Fibroblast of pulmonary artery (primary cell): ENCODE measurements around the gene MLH1.

Experiments used
- DNase-seq: peaks from one replicate; pipeline ENCODE4 v3.0.0-alpha.2; 2010; ENCODE audit warnings: low read depth
- H3K4me3 ChIP-seq: replicated peaks from 2 replicates; pipeline ENCODE4 v1.5.1; 2011; ENCODE audit warnings: low read depth, mild to moderate bottlenecking, control low read depth, low read length, moderate library complexity
- CTCF ChIP-seq: IDR thresholded peaks from 2 replicates; pipeline ENCODE4 v1.5.1; 2011; ENCODE audit warnings: mild to moderate bottlenecking, control low read depth, low read length, inconsistent platforms; ENCODE audit errors: missing control alignments

The MLH1 gene

GRCh38 chr3:37025561-37026335 is 32.4 kb downstream of the MLH1 start:
- no peak overlapping the region for H3K4me3 ChIP-seq
- no peak for TF ChIP-seq CTCF
- no peak for DNase-seq

GRCh38 chr3:37026851-37027250 is 33.5 kb downstream of the MLH1 start:
- no peak for DNase-seq
- TF ChIP-seq CTCF, result no peak
- H3K4me3 ChIP-seq, result no peak overlapping the region

- TF ChIP-seq CTCF, result no peak
- peak; percentile 33 for DNase-seq
- no peak overlapping the region for H3K4me3 ChIP-seq
These were observed 35.0 kb downstream of the MLH1 start for GRCh38 chr3:37028329-37028728.

GRCh38 chr3:37029111-37029510 is 35.8 kb downstream of the MLH1 start:
- TF ChIP-seq CTCF, result no peak
- peak; percentile 11 for DNase-seq
- no peak overlapping the region for H3K4me3 ChIP-seq

- no peak overlapping the region for H3K4me3 ChIP-seq
- TF ChIP-seq CTCF, result no peak
- DNase-seq, result no peak
These were observed 36.3 kb downstream of the MLH1 start for GRCh38 chr3:37029516-37030163.

GRCh38 chr3:37030588-37030987 is 37.3 kb downstream of the MLH1 start:
- TF ChIP-seq CTCF, result no peak
- H3K4me3 ChIP-seq, result no peak overlapping the region
- no peak for DNase-seq
